NCI-H774 (cell line): ENCODE measurements around the gene TMEM259.

ENCODE experiments used
- DNase-seq: peaks from one replicate; lab custom pipeline; 2025; lab: John Stamatoyannopoulos, UW

Gene TMEM259

GRCh38 chr19:1002600-1002999, 18.3 kb downstream of the TMEM259 start:
- DNase-seq, result no peak

- peak; percentile 27 for DNase-seq
Observed at GRCh38 chr19:1001538-1002166, 19.3 kb downstream of the TMEM259 start.

- no peak for DNase-seq
Observed at GRCh38 chr19:1000591-1001537, 20.1 kb downstream of the TMEM259 start.

- no peak for DNase-seq
Observed at GRCh38 chr19:1000095-1000494, 20.8 kb downstream of the TMEM259 start, which contains the start of gene GRIN3B. Gene GRIN3B, plus strand, starts transcription at chr19:1000419. Its CDS starts 19 bp downstream, at chr19:1000438.

- DNase-seq, result no peak
Observed at GRCh38 chr19:999379-999719, 21.6 kb downstream of the TMEM259 start.

DNA sequence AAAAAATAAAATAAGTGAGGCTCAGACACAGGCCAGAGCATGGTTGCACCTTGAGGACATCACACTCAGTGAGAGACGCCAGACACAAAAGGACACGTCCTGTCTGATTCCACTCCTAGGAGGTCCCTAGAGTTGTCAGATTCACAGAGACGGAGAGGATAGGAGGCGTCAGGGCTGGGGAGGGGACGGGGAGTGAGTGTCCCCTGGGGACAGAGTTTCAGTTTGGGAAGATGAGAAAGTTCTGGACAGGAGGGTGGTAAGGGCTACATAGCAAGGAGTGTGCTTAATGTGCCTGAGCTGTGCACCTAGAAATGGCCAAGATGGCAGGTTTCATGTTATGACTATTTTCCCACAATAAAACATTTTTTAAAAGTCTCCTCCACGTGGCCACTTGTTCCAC, 22.9 kb downstream of the TMEM259 start:
- no peak for DNase-seq

DNA sequence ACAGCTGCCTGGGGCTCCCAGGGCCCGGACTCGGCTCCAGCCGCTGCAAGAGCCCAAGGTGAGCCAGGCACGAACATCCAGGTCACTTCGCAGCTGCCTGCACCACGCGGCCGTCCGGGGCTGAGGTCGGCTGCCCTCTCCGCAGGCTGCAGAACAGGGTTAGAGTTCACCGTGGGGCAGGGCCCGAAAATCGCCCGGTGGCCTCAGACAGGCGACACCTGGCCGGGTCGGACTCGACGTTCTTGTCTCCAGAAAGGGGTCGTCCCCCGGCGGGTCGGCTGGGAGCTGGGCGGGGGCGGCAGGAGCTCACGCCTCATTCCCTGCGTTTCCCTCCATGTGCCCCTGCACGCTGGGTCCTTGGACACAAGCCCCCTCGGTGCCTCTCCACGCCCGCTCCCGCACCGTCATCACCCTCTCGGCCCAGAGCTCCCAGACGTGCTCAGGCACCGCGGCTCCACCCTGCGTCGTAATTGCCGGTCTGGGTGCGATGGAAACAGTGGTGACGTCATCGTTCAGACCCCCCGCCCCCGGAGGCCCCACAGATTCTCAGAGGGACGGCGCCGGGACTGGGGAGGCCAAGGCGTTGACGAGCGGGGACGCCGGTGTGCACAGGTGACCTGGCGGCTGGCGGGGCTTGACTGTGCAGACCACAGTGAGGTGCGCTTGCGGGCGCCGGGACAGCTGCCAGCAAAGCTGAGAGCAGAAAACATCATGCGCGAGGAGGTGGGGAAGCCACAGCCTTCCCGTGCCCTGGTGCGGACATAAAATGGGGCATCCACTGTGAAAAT, 24.7 kb downstream of the TMEM259 start:
- DNase-seq, result peak; percentile 33

DNA sequence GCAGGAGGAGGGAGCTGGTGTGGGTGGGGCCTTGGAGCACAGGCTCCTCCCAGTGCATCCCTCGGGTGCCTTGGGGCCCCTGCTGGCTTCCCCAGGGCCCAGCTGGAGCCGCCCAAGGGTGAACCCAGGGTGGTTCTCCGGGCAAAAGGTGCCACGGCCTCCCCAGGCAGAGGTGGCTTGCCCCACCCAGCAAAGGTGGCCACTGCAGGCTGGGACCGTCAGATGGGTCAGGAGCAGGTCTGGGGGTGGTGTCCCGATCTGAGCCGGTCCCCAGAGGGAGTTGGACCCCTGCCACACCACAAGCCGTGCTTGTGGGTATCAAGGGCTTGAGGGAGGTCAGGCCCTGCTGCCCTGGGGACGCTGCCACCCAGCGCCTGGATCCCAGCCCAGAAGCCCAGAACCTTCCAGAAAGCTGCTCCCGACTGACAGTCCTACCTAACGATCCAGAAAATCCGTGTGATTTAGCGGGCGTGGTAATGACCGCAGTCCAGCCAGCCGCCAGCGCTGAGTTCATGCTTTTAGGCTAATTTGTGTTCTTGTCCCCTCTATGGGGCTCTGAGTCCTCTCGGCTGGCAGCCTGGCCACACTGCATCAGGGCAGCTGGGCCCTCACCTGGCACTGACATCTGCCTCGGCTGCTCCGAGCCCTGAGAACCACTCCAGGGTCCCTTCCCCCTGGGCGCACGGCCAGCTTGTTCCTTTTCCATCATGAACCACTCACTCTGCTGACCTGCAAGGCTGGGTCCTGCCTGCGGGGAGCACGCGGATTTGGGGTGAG, 25.7 kb downstream of the TMEM259 start:
- DNase-seq, result no peak

DNA sequence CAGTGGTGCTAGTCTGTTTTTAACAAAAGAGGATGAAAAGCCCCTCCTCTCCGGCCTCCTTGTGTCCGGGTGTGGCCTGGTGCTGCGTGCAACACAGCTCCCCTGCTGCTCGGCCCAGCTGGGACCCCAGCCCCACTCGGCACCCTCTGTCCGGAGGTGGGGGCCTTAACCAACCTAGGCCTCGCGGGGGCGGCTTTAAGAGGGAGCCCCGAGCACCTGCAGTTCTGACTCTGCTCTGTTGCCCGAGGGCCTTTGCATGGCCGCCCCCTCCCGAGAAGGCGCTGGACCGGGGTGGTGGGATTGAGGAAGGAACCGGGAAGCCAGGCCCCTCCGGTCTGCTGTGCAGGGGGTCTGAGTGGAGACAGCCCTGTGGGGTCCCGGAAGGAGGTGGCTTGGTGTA, 26.4 kb downstream of the TMEM259 start:
- no peak for DNase-seq

DNA sequence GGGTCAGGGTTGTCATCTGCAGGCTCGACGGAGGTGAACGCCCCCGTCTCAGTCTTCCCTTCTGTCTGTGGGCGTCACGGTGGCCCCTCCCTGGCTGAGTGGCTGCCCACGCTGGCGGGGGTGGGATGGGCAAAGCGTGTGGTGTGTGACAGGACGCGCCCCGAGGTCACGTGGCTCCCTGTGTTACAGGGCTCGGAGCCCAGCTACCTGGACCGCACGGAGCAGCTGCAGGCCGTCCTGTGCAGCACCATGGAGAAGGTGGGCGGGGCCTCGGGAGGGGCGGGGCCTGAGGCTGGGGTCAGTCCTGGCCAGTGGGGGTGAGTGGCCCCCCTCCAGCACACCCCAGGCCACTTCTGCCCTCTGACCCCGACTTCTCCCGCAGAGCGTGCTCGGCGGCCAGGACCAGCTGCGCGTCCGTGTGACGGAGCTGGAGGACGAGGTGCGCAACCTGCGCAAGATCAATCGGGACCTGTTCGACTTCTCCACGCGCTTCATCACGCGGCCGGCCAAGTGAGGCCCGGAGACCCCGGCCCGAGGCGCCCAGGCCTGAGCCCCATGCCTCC, 27.0 kb downstream of the TMEM259 start:
- no peak for DNase-seq

GRCh38 chr19:993361-993830, 27.5 kb downstream of the TMEM259 start:
- no peak for DNase-seq

- DNase-seq, result no peak
Observed at GRCh38 chr19:992670-993055, 28.3 kb downstream of the TMEM259 start.

GRCh38 chr19:991932-992669, 28.8 kb downstream of the TMEM259 start:
- no peak for DNase-seq

DNA sequence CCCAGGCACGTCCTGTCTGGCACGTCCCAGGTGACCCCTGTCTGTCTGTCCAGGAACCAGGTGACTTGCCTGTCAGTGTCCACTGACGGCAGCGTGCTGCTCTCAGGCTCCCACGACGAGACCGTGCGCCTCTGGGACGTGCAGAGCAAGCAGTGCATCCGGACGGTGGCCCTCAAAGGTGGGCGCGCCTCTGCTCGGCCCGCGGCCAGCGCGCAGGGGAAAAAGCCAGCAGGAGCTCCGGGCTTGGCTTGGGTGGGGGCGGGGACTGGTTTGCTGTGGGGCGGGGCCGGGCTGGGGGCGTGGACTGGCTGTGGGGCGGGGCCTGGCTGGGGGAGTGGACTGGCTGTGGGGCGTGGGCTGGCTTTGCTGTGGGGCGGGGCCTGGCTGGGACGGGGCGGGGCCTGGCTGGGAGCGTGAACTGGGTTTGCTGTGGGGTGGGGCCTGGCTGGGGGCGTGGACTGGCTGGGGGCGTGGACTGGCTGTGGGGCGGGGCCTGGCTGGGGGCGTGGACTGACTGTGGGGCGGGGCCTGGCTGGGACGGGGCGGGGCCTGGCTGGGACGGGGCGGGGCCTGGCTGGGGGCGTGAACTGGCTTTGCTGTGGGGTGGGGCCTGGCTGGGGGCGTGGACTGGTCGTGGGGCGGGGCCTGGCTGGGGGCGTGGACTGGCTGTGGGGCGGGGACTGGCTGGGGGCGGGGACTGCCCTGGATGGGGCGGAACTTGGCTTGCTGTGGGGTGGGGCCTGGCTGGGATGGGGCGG, 29.6 kb downstream of the TMEM259 start:
- no peak for DNase-seq

DNA sequence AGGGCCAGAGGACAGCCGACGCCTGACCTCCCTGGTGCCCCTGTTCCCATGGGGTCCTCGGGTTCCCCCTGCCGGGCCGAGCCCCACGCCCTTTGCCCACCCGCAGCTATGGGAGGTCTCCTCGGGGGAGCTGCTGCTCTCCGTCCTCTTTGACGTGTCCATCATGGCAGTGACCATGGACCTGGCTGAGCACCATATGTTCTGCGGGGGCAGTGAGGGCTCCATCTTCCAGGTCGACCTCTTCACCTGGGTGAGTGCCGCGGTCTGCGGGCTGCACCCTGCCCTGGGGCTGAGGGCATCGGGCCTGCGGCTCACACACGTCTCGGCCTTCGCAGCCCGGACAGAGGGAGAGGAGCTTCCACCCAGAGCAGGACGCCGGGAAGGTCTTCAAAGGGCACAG, 30.2 kb downstream of the TMEM259 start:
- no peak for DNase-seq

DNA sequence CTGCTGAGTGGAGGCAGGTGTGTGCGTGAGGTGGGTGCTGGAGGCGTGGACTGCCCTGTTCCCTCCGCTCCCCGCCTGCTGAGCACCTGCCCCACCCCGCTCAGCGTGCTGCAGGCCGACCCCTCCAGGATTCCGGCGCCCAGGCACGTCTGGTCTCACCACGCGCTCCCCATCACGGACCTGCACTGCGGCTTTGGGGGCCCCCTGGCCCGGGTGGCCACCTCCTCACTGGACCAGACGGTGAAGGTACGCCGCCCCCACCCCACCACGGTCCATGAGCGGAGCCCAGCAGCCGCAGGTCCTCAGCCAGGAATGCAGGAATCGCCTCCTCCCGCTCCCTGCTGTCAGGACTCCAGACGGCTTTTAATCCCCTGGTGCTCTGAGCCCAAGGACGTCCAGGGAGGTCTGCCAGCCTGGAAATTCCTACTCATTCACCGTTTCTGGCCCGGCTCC, 30.8 kb downstream of the TMEM259 start:
- DNase-seq, result no peak

- DNase-seq, result no peak
Observed at GRCh38 chr19:989381-990081, 31.4 kb downstream of the TMEM259 start.

- no peak for DNase-seq
Observed at GRCh38 chr19:988510-988909, 32.4 kb downstream of the TMEM259 start.

DNA sequence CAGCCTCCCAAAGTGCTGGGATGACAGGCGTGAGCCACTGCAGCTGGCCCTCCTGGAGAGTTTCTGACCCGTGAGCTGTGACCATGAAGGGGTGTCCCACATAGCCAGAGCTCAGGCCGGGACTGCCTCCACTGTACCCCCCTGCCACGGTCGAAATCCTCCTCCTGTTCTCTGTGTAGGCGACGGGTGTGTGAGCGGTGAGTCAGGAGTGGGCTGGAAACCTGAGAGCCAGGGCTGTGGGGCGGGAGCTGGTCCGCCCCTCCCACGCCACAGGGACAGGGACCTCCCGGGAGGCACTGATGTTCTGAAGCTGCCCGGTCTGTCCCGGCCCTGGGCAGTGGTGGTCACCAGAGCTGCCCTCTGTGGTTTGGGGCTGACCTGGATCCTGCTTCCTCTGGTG, 32.8 kb downstream of the TMEM259 start:
- no peak for DNase-seq
